Measurements from ENCODE around the gene PARN.
"Not testable (repeated sequence)": the region's sequence is repeated elsewhere in the genome, so short reads cannot be mapped to it uniquely, and the experiment has no call there.

PARN gene

GRCh38 chr16:14462811-14463210 lies 167.2 kb downstream of the PARN start:
- DNase-seq, result no peak

- DNase-seq, result no peak
Measured at GRCh38 chr16:14460726-14461125, 169.3 kb downstream of the PARN start.

GRCh38 chr16:14458576-14458975 lies 171.5 kb downstream of the PARN start:
- no peak for DNase-seq

GRCh38 chr16:14456793-14457481 lies 173.1 kb downstream of the PARN start:
- DNase-seq, result no peak

GRCh38 chr16:14455573-14455972 lies 174.5 kb downstream of the PARN start:
- DNase-seq, result no peak

GRCh38 chr16:14454391-14454790 lies 175.7 kb downstream of the PARN start:
- DNase-seq, result no peak

GRCh38 chr16:14452066-14452465 lies 178.0 kb downstream of the PARN start:
- no peak for DNase-seq

- no peak for DNase-seq
Measured at GRCh38 chr16:14450846-14451245, 179.2 kb downstream of the PARN start.

GRCh38 chr16:14449790-14450480 lies 180.1 kb downstream of the PARN start:
- DNase-seq, result no peak

GRCh38 chr16:14449334-14449733 lies 180.7 kb downstream of the PARN start:
- no peak for DNase-seq

GRCh38 chr16:14448879-14449278 lies 181.2 kb downstream of the PARN start:
- no peak for DNase-seq

- no peak for DNase-seq
Measured at GRCh38 chr16:14447783-14448182, 182.3 kb downstream of the PARN start.

- DNase-seq, result no peak
Measured at GRCh38 chr16:14446796-14447195, 183.3 kb downstream of the PARN start.

GRCh38 chr16:14445937-14446715 lies 183.9 kb downstream of the PARN start:
- no peak for DNase-seq

- no peak for DNase-seq
Measured at GRCh38 chr16:14444979-14445810, 184.9 kb downstream of the PARN start.

- DNase-seq, result not testable (repeated sequence)
Measured at GRCh38 chr16:14441533-14441932, 188.5 kb downstream of the PARN start.

- no peak for DNase-seq
Measured at GRCh38 chr16:14438256-14438655, 191.8 kb downstream of the PARN start.

- DNase-seq, result no peak
Measured at GRCh38 chr16:14437426-14437825, 192.6 kb downstream of the PARN start.

- DNase-seq, result no peak
Measured at GRCh38 chr16:14436401-14436955, 193.6 kb downstream of the PARN start.

GRCh38 chr16:14434860-14435259 lies 195.2 kb downstream of the PARN start:
- no peak for DNase-seq

GRCh38 chr16:14428971-14429637 lies 201.0 kb downstream of the PARN start:
- DNase-seq, result not testable (repeated sequence)

- DNase-seq, result no peak
Measured at GRCh38 chr16:14428043-14428442, 202.0 kb downstream of the PARN start.

Data from NCI-H2107 (cell line).